ENCODE data around the gene SLC46A3. TPM values are rescaled to one million over a fixed set of nuclear protein-coding genes. Genes with fewer than 3 reads are reported as not detected.

The SLC46A3 gene
- total and polyA plus RNA-seq, 2 of the 13 experiments (the other 11 are each of a cell fraction or from before 2014, with no cell fraction given): not detected

DNA sequence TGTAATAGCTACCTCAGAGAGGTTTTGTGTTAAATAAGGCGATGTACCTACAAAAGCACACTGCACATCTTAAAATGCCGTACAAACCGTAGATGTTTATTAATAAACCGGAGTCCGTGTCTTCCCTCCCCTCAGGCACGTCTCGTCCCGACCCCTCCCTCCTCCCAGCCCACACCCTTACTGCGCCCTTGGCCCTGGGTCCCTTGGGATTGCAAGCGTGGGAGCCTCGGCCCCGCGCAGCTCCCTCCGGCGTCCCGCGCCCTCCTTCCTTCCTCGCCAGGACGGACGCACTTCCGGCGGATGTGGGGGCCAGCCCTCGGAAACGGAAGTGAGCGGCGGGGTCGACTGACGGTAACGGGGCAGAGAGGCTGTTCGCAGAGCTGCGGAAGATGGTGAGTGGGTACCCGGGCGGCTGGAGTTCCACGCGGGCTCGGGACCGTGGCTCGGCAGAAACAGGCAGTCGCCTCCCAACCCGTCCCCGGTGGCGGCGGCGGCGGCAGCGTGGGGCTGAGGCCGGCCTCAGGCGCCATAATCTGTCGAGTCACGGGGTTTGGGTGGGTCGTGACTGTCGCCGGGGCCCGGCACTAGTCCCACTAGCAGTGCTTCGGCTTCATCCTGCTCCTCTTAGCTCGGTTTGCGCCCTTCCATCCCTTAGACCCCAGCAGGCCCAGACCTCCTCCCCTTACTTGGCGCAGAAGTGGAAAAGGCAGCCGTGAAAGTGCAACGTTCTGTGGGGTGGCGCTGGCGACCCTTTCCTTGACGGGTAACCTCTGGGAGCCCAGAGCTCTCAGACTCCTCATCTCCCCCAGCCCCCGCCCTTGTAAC lies 59.8 kb downstream of the SLC46A3 start, which contains the start of gene POMP (continued):
- TF ChIP-seq, protein P1, sequence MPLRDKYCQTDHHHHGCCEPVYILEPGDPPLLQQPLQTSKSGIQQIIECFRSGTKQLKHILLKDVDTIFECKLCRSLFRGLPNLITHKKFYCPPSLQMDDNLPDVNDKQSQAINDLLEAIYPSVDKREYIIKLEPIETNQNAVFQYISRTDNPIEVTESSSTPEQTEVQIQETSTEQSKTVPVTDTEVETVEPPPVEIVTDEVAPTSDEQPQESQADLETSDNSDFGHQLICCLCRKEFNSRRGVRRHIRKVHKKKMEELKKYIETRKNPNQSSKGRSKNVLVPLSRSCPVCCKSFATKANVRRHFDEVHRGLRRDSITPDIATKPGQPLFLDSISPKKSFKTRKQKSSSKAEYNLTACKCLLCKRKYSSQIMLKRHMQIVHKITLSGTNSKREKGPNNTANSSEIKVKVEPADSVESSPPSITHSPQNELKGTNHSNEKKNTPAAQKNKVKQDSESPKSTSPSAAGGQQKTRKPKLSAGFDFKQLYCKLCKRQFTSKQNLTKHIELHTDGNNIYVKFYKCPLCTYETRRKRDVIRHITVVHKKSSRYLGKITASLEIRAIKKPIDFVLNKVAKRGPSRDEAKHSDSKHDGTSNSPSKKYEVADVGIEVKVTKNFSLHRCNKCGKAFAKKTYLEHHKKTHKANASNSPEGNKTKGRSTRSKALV (CRISPR knock-in tag; IDR thresholded peaks at IDR 0.05): no peak
- TF ChIP-seq, protein P2, sequence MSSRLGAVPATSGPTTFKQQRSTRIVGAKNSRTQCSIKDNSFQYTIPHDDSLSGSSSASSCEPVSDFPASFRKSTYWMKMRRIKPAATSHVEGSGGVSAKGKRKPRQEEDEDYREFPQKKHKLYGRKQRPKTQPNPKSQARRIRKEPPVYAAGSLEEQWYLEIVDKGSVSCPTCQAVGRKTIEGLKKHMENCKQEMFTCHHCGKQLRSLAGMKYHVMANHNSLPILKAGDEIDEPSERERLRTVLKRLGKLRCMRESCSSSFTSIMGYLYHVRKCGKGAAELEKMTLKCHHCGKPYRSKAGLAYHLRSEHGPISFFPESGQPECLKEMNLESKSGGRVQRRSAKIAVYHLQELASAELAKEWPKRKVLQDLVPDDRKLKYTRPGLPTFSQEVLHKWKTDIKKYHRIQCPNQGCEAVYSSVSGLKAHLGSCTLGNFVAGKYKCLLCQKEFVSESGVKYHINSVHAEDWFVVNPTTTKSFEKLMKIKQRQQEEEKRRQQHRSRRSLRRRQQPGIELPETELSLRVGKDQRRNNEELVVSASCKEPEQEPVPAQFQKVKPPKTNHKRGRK (CRISPR knock-in tag; IDR thresholded peaks at IDR 0.05): no peak
- TF ChIP-seq, protein P3, sequence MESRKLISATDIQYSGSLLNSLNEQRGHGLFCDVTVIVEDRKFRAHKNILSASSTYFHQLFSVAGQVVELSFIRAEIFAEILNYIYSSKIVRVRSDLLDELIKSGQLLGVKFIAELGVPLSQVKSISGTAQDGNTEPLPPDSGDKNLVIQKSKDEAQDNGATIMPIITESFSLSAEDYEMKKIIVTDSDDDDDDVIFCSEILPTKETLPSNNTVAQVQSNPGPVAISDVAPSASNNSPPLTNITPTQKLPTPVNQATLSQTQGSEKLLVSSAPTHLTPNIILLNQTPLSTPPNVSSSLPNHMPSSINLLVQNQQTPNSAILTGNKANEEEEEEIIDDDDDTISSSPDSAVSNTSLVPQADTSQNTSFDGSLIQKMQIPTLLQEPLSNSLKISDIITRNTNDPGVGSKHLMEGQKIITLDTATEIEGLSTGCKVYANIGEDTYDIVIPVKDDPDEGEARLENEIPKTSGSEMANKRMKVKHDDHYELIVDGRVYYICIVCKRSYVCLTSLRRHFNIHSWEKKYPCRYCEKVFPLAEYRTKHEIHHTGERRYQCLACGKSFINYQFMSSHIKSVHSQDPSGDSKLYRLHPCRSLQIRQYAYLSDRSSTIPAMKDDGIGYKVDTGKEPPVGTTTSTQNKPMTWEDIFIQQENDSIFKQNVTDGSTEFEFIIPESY (CRISPR knock-in tag; IDR thresholded peaks at IDR 0.05): no peak
- no peak for TF ChIP-seq USF2 (IDR thresholded peaks at IDR 0.05; ENCODE audit: low read depth, low read length)
- TF ChIP-seq USF2 (CRISPR knock-in tag; IDR thresholded peaks at IDR 0.05; ENCODE audit: borderline replicate concordance): no peak
- TF ChIP-seq, protein P4, sequence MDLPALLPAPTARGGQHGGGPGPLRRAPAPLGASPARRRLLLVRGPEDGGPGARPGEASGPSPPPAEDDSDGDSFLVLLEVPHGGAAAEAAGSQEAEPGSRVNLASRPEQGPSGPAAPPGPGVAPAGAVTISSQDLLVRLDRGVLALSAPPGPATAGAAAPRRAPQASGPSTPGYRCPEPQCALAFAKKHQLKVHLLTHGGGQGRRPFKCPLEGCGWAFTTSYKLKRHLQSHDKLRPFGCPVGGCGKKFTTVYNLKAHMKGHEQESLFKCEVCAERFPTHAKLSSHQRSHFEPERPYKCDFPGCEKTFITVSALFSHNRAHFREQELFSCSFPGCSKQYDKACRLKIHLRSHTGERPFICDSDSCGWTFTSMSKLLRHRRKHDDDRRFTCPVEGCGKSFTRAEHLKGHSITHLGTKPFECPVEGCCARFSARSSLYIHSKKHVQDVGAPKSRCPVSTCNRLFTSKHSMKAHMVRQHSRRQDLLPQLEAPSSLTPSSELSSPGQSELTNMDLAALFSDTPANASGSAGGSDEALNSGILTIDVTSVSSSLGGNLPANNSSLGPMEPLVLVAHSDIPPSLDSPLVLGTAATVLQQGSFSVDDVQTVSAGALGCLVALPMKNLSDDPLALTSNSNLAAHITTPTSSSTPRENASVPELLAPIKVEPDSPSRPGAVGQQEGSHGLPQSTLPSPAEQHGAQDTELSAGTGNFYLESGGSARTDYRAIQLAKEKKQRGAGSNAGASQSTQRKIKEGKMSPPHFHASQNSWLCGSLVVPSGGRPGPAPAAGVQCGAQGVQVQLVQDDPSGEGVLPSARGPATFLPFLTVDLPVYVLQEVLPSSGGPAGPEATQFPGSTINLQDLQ (CRISPR knock-in tag; IDR thresholded peaks at IDR 0.05): no peak
- TF ChIP-seq ZNF782 (CRISPR knock-in tag; IDR thresholded peaks at IDR 0.05; ENCODE audit: borderline replicate concordance): peak; percentile 74; the same call in 1 of the 2 replicates
- no peak for TF ChIP-seq HOMEZ (CRISPR knock-in tag; IDR thresholded peaks at IDR 0.05; ENCODE audit: low read depth)
- TF ChIP-seq SNAI1 (CRISPR knock-in tag; IDR thresholded peaks at IDR 0.05; ENCODE audit: borderline replicate concordance): no peak
- peak; percentile 99 for TF ChIP-seq NR2C2 (CRISPR knock-in tag; IDR thresholded peaks at IDR 0.05; ENCODE audit: borderline replicate concordance)
- TF ChIP-seq PHF20 (CRISPR knock-in tag; IDR thresholded peaks at IDR 0.05): peak; percentile 94
- TF ChIP-seq CHCHD3 (CRISPR knock-in tag; IDR thresholded peaks at IDR 0.05): no peak
- TF ChIP-seq PHF8 (CRISPR knock-in tag; IDR thresholded peaks at IDR 0.05): peak; percentile 96
- peak; percentile 62; the same call in 1 of the 2 replicates for TF ChIP-seq PITX1 (CRISPR knock-in tag; IDR thresholded peaks at IDR 0.05)
- TF ChIP-seq ATAD3A (CRISPR knock-in tag; IDR thresholded peaks at IDR 0.05): no peak
- 0 out of 2 replicates have a peak, but pooled peaks have one; percentile 68 for TF ChIP-seq ZSCAN25 (CRISPR knock-in tag; IDR thresholded peaks at IDR 0.05)
